ENCODE results near the gene ATP8B1. TPM values are rescaled to one million over a fixed set of nuclear protein-coding genes. Genes with fewer than 3 reads are reported as not detected.
A peak's percentile ranks its signal among the peaks of the same experiment; 100 is the strongest.

Gene ATP8B1
- total and polyA plus RNA-seq, 9 of the 15 experiments (the other 6 are each of a cell fraction or from before 2014, with no cell fraction given), result 0.01 to 0.22 (median 0.03) TPM; not detected in 3

- Histone ChIP-seq H3K4me1 (replicated peaks in 1 of 2; ENCODE audit: control insufficient read depth in 2 of 2, insufficient read depth in 2 of 2, low read length in 2 of 2) (peaks cover 10 to 21% of the 10 kb centered on the region in 2 experiments; a peak in 4 of 5 replicates), H3K4me3 (no peak overlapping the region), H4K20me1 (replicated peaks; ENCODE audit: control insufficient read depth, insufficient read depth, low read length) (no peaks in the 10 kb centered on the region), H3K9me3 (replicated peaks; ENCODE audit: control insufficient read depth, insufficient read depth, low read depth, low read length) (peaks cover 7% of the 10 kb centered on the region), H3K27ac (ENCODE audit: extremely low read depth, low read depth, low read length) (peak overlapping the region; percentile 81), H3K36me3 (ENCODE audit: control insufficient read depth, insufficient read depth, low read length) (no peaks in the 10 kb centered on the region), H3K9me1 (ENCODE audit: control insufficient read depth, insufficient read depth, low read length) (no peaks in the 10 kb centered on the region), H3K27me3 (ENCODE audit: control insufficient read depth in 2 of 2, insufficient read depth in 2 of 2, low read length in 2 of 2) (no peaks in the 10 kb centered on the region), H3K4me2 (ENCODE audit: insufficient read depth, low read length) (peak overlapping the region; percentile 56), H3K9ac (ENCODE audit: insufficient read depth in 1 of 2, low read depth in 2 of 2, low read length in 2 of 2) (peak overlapping the region in 1 of 2 experiments; percentile 65; a peak in 2 of 4 replicates), H3K79me2 (ENCODE audit: control insufficient read depth, insufficient read depth, low read length) (no peaks in the 10 kb centered on the region), H2AFZ (ENCODE audit: low read depth, low read length) (peak overlapping the region; percentile 84)
- FAIRE-seq (peak; percentile 92), ATAC-seq (peak; percentile 94), DNase-seq (ENCODE audit: extremely low read depth in 1 of 4, low spot score in 3 of 4) (peak; percentile 52 to 86 (median 68))
- in situ Hi-C loops (cut with MboI), result no loop called here
- POLR2A ChIA-PET, result interaction anchor here (0.6 to 1.2 kb wide), 3 partner anchors 21 to 190 kb away, joined by 3 to 7 read pairs (median 4); no protein-coding TSS in a partner anchor
- intact Hi-C loops (cut with micrococcal nuclease), result no loop called here
- WGBS (ENCODE audit: insufficient coverage, low coverage, missing lambda C conversion rate), result 3% methylated on average over 10 of the region's 11 CpGs
- no TSS peak for BruUV-seq (replicated peaks)
- CTCF ChIA-PET (ENCODE audit: low intra/inter-chr PET ratio), result no interaction called here
- TF ChIP-seq SNIP1 (IDR thresholded peaks at IDR 0.05; ENCODE audit: low read depth), result no peak
- peak; percentile 31; the same call in 1 of the 2 replicates for TF ChIP-seq CTBP1 (IDR thresholded peaks at IDR 0.05; ENCODE audit: borderline replicate concordance)
- TF ChIP-seq TEAD2 (tag; IDR thresholded peaks at IDR 0.05), result no peak
- TF ChIP-seq CREBBP (IDR thresholded peaks at IDR 0.05; ENCODE audit: low read depth, low read length), result no peak
- no peak for TF ChIP-seq ZNF324 (CRISPR knock-in tag; IDR thresholded peaks at IDR 0.05)
- peak; percentile 69 for TF ChIP-seq CXXC5 (CRISPR knock-in tag; IDR thresholded peaks at IDR 0.05)
- no peak for TF ChIP-seq FOXA1 (IDR thresholded peaks at IDR 0.05; ENCODE audit: borderline replicate concordance)
- TF ChIP-seq TRIM25 (IDR thresholded peaks at IDR 0.05; ENCODE audit: borderline replicate concordance), result no peak
- no peak for TF ChIP-seq TAF15 (IDR thresholded peaks at IDR 0.05; ENCODE audit: low read depth, low read length)
- no peak for TF ChIP-seq RAD51 (IDR thresholded peaks at IDR 0.05; ENCODE audit: borderline replicate concordance, low read depth)
- peak; percentile 43 to 85; a peak in 3 of 4 replicates for TF ChIP-seq ARNT (IDR thresholded peaks at IDR 0.05)
- peak; percentile 95 for TF ChIP-seq ARID1B (IDR thresholded peaks at IDR 0.05)
- TF ChIP-seq, protein P1, sequence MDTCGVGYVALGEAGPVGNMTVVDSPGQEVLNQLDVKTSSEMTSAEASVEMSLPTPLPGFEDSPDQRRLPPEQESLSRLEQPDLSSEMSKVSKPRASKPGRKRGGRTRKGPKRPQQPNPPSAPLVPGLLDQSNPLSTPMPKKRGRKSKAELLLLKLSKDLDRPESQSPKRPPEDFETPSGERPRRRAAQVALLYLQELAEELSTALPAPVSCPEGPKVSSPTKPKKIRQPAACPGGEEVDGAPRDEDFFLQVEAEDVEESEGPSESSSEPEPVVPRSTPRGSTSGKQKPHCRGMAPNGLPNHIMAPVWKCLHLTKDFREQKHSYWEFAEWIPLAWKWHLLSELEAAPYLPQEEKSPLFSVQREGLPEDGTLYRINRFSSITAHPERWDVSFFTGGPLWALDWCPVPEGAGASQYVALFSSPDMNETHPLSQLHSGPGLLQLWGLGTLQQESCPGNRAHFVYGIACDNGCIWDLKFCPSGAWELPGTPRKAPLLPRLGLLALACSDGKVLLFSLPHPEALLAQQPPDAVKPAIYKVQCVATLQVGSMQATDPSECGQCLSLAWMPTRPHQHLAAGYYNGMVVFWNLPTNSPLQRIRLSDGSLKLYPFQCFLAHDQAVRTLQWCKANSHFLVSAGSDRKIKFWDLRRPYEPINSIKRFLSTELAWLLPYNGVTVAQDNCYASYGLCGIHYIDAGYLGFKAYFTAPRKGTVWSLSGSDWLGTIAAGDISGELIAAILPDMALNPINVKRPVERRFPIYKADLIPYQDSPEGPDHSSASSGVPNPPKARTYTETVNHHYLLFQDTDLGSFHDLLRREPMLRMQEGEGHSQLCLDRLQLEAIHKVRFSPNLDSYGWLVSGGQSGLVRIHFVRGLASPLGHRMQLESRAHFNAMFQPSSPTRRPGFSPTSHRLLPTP (IDR thresholded peaks at IDR 0.05; ENCODE audit: borderline replicate concordance, extremely low read depth, insufficient read length), result no peak
- TF ChIP-seq BMI1 (IDR thresholded peaks at IDR 0.05; ENCODE audit: low read length), result no peak
- TF ChIP-seq KDM1A (IDR thresholded peaks at IDR 0.05), result peak; percentile 35 to 55; a peak in 3 of 4 replicates
- TF ChIP-seq PATZ1 (CRISPR knock-in tag; IDR thresholded peaks at IDR 0.05; ENCODE audit: borderline replicate concordance), result no peak
- TF ChIP-seq MTA3 (IDR thresholded peaks at IDR 0.05; ENCODE audit: borderline replicate concordance), result peak; percentile 67; the same call in 1 of the 2 replicates
Observed at GRCh38 chr18:57659460-57660102, 143.5 kb downstream of the ATP8B1 start.
